Karpas-422 (cell line): ENCODE results near the gene UBE3D. TPM values are rescaled to one million over a fixed set of nuclear protein-coding genes. Genes with fewer than 3 reads are reported as not detected.
"Not testable (repeated sequence)": the region's sequence is repeated elsewhere in the genome, so short reads cannot be mapped to it uniquely, and the experiment has no call there.

Source experiments
- DNase-seq: peaks from one replicate; pipeline ENCODE4 v3.0.0-alpha.2; 2015
- H2AFZ ChIP-seq: fragments of 200-600 bp; sonication (generic); 2 replicates; pipeline ENCODE4 v1.6.1; 2014; ENCODE audit warnings: antibody characterized with exemption, low read length, mixed read lengths
- H3K27ac ChIP-seq: fragments of 200-600 bp; sonication (generic); 2 replicates; pipeline ENCODE4 v1.5.1; 2014; ENCODE audit warnings: mild to moderate bottlenecking, low read length, moderate library complexity
- H3K27me3 ChIP-seq: fragments of 200-600 bp; sonication (generic); 2 replicates; pipeline ENCODE4 v1.6.1; 2014; ENCODE audit warnings: low read length, mixed read lengths
- H3K36me3 ChIP-seq: fragments of 200-600 bp; sonication (generic); 2 replicates; pipeline ENCODE4 v1.6.1; 2014; ENCODE audit warnings: low read length, mixed read lengths; ENCODE audit not compliant: insufficient read depth
- H3K4me1 ChIP-seq: fragments of 200-600 bp; sonication (generic); 2 replicates; pipeline ENCODE4 v1.6.1; 2014; ENCODE audit warnings: mild to moderate bottlenecking, low read length, mixed read lengths
- H3K4me2 ChIP-seq: fragments of 200-600 bp; sonication (generic); 2 replicates; pipeline ENCODE4 v1.6.1; 2014; ENCODE audit warnings: low read length, low read depth, mild to moderate bottlenecking; ENCODE audit not compliant: poor library complexity, severe bottlenecking
- H3K4me3 ChIP-seq: fragments of 200-600 bp; sonication (generic); 2 replicates; pipeline ENCODE4 v1.5.1; 2014; ENCODE audit warnings: mild to moderate bottlenecking, antibody characterized with exemption, low read length, mixed read lengths
- H3K79me2 ChIP-seq: fragments of 200-600 bp; sonication (generic); 2 replicates; pipeline ENCODE4 v1.6.1; 2014; ENCODE audit warnings: mild to moderate bottlenecking, low read length, mixed read lengths
- H3K9ac ChIP-seq: fragments of 200-600 bp; sonication (generic); 2 replicates; pipeline ENCODE4 v1.6.0; 2014; ENCODE audit warnings: low read length
- H3K9me2 ChIP-seq: fragments of 200-600 bp; sonication (generic), shearing (Covaris generic); replicated peaks from 2 replicates; pipeline ENCODE4 v1.6.0; 2014; ENCODE audit warnings: mild to moderate bottlenecking, low read length, moderate library complexity; ENCODE audit not compliant: insufficient read depth
- H3K9me3 ChIP-seq: fragments of 300-700, 200-600 bp; sonication (generic); 2 replicates; pipeline ENCODE4 v1.6.1; 2014; ENCODE audit warnings: low read length, mixed read lengths
- H4K20me1 ChIP-seq: fragments of 200-600 bp; sonication (generic); 2 replicates; pipeline ENCODE4 v1.6.1; 2014; ENCODE audit warnings: mild to moderate bottlenecking, antibody characterized with exemption, low read length, low read depth; ENCODE audit not compliant: insufficient read depth
- total RNA-seq: library from RNA; depleted of rRNA; stranded (reverse); fragments of >200 nt; shearing (Covaris generic); gene quantifications from 2 replicates; pipeline ENCODE4 v1.2.3, GENCODE V29; 2014; ENCODE audit warnings: low replicate concordance

Gene UBE3D
- total RNA-seq, 1 experiment from 2014 or later: 25.1 TPM

DNA sequence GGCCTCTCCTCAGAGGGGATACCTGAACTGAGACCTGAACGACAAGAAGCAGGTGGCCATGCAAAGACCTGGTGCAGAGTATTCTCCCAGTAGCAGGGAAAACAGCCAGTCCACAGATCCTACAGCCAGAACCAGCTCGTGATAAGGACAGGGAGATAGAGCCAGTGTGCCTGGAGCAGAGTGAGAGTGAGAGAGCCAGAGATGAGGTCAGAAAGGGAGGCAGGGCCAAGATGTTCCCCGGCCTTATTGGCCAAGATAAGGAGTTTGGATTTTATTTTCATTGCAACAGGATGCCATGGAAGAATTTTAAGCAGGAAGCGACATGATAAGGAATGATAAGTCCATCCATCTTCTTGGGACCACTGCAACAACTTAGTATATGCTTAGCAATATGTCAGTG lies 111.8 kb downstream of the UBE3D start:
- Histone ChIP-seq H3K36me3 (no peaks in the 10 kb centered on the region), H3K9me3 (no peaks in the 10 kb centered on the region), H3K9ac (no peak overlapping the region), H3K27me3 (no peaks in the 10 kb centered on the region), H3K4me1 (peaks cover 37% of the 10 kb centered on the region), H3K9me2 (no peaks in the 10 kb centered on the region), H3K4me3 (no peak overlapping the region), H4K20me1 (no peaks in the 10 kb centered on the region), H2AFZ (no peak overlapping the region), H3K27ac (peak overlapping the region; percentile 90), H3K4me2 (peak overlapping the region; percentile 65), H3K79me2 (peaks cover 5% of the 10 kb centered on the region)
- no peak for DNase-seq

DNA sequence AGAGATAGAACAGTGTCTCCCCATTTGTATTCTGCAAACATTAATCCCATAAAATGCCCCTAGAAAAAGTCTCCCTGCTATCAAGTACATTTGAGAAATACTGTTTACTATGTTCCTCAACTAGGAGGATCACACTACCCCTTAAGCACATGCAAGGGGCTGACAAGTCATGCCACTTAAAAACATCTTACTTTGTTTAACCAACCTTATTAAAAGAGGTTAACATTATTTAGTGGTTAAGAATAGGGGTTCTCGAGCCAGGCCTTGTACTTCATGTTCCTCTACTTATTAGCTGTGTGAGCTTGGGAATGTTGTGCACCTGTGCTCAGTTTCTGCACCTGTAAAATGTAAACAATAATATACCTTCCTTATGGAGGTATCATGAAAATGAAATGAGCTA lies 113.7 kb downstream of the UBE3D start:
- Histone ChIP-seq H3K9ac (no peak overlapping the region), H3K4me3 (no peak overlapping the region), H3K36me3 (no peaks in the 10 kb centered on the region), H4K20me1 (no peaks in the 10 kb centered on the region), H2AFZ (no peak overlapping the region), H3K9me3 (no peaks in the 10 kb centered on the region), H3K79me2 (peaks cover 9% of the 10 kb centered on the region), H3K4me2 (no peak overlapping the region), H3K4me1 (peaks cover 28% of the 10 kb centered on the region), H3K27me3 (no peaks in the 10 kb centered on the region), H3K9me2 (no peaks in the 10 kb centered on the region), H3K27ac (no peak overlapping the region)
- DNase-seq: no peak

DNA sequence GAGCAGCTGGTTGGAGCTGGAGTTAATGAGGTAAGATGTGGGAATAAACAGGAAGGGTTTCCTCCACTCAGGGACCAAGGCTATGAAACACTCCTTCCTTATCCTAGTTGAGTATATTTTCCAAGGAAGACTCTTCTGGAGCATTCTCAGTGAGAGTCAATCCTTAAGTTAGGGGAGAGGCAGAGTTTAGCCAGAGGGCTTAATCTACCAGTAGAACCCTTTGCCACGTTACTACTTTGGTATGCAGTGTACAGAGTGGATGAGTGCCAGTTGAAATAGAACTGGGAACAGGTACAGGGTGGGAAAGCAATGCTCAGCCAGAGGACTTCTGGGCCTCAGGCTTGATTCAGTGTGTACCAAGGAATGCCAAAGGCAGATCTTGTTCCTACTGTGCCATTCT lies 114.3 kb downstream of the UBE3D start:
- Histone ChIP-seq H3K36me3 (peaks cover 2% of the 10 kb centered on the region), H3K27me3 (no peaks in the 10 kb centered on the region), H3K9me2 (no peaks in the 10 kb centered on the region), H3K4me3 (no peak overlapping the region), H3K4me1 (peaks cover 28% of the 10 kb centered on the region), H3K27ac (no peak overlapping the region), H2AFZ (no peak overlapping the region), H3K9me3 (no peaks in the 10 kb centered on the region), H3K9ac (no peak overlapping the region), H3K79me2 (peaks cover 11% of the 10 kb centered on the region), H4K20me1 (no peaks in the 10 kb centered on the region), H3K4me2 (no peak overlapping the region)
- no peak for DNase-seq

DNA sequence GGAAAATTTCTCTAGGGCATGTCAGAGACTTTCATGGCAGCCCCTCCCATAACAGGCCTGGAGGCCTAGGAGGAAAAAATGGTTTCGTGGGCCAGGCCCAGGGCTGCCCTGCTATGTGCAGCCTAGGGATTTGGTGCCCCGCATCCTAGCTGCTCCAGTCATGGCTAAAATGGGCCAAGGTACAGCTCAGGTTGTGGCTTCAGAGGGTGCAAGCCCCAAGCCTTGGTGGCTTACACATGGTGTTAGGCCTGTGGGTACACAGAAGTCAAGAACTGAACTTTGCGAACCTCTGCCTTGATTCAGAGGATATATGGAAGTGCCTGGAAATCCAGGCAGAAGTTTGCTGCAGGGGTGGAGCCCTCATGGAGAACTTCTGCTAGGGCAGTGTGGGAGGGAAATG lies 134.7 kb downstream of the UBE3D start:
- H3K9ac ChIP-seq, H2AFZ ChIP-seq, H4K20me1 ChIP-seq, H3K79me2 ChIP-seq, H3K9me2 ChIP-seq, H3K4me1 ChIP-seq, H3K27ac ChIP-seq, DNase-seq, H3K4me3 ChIP-seq, H3K27me3 ChIP-seq, H3K4me2 ChIP-seq: not testable (repeated sequence)
- Histone ChIP-seq H3K9me3 (peaks cover 21% of the 10 kb centered on the region), H3K36me3 (peaks cover 39% of the 10 kb centered on the region)

DNA sequence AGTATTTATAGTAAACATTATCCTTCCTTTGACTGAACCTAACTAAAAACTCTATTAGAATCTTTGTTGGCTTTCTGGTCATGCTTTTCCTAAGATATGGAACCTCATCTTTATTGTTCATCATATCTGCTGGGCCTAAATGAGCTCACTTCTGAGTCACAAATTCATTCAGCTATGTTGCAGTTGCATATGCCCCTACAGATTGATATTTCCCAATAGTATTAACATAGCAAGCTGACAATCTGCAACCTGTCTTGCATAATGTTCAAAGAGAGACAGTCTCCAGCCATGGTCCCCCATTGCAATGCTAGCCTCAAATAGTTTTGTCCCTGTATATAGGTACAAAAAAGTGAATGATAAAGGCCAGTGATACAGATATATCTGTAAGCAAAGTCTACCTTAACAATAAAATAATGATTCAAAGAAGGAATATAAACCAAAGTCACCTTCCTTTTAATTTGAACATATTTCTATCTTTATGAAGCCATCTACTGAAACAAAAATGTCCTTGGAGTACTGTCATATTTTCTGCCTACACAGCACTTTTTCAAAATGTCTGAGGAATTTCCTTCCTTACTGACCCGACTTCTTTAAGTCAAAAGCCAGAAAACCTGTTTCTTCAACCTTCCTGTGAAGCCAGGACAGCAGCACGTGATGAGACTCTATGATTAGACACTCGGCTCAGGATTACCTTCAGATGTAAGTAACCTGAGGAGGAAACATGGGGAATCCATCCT lies 140.7 kb downstream of the UBE3D start:
- Histone ChIP-seq H3K4me1 (no peaks in the 10 kb centered on the region), H4K20me1 (no peaks in the 10 kb centered on the region), H3K4me2 (no peak overlapping the region), H3K9ac (no peak overlapping the region), H3K79me2 (peaks cover 6% of the 10 kb centered on the region; the same call in 1 of the 2 replicates), H3K27ac (no peak overlapping the region), H3K36me3 (no peaks in the 10 kb centered on the region; the same call in 1 of the 2 replicates), H2AFZ (no peak overlapping the region), H3K9me3 (no peaks in the 10 kb centered on the region), H3K9me2 (no peaks in the 10 kb centered on the region), H3K4me3 (no peak overlapping the region), H3K27me3 (no peaks in the 10 kb centered on the region)
- no peak for DNase-seq

DNA sequence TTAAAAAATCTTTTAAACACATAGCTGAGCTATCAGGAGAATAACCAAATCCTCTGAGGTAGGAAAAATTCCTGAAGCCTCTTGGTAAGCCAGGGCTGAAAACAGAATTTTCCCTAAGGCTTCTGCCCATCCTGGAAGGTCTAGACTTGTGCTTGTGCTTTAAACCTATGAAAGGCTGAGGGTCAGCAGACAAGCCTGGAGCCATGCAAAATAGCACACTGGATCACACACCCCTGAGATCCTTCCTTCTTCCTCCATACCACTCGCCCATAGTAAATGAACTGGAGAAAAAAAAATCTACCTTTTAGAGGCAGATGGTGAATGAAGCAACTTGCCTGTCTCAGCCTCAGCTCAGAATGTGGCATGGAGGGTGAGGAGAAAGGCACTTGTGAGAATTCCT lies 144.4 kb downstream of the UBE3D start:
- no peaks in the 10 kb centered on the region for H3K36me3 ChIP-seq

DNA sequence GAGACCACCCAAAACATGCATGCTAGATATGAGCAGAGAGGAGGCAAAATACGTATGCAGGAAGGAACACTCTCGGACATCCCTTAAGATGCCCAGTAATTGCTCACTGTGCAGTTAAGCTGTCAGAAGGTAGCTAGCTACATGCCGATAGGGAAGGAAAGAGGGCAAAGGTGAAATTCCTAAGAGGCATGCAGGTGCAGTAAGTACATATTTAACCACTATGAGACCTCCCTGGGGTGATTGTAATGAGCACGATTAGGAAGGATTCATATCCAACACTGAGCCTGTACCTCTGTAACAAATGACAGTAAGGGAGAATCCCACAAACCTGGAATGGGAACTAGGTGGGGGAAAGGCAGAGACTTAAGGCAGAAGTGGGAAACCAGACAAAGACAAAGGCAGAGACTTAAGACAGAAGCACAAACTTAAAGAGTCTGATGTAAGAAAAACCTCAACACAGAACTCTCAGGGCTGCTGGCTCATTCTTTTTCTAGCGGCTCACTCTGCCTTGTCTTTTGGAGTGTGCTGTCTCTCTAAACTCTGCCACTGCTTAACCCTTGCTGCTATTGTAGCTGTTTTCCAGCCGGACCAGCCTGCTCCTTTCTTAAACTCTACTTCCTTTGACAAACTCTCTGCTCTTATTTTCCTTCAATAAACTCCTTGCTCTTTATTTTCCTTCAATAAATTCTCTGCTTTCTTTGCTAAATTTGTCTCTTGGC lies 148.1 kb downstream of the UBE3D start:
- Histone ChIP-seq H3K9me3 (no peaks in the 10 kb centered on the region), H3K4me2 (no peak overlapping the region), H3K36me3 (no peaks in the 10 kb centered on the region), H3K9me2 (no peaks in the 10 kb centered on the region), H3K9ac (no peak overlapping the region), H4K20me1 (no peaks in the 10 kb centered on the region), H3K4me1 (no peaks in the 10 kb centered on the region), H3K4me3 (no peak overlapping the region), H3K79me2 (peaks cover 6% of the 10 kb centered on the region; the same call in 1 of the 2 replicates), H3K27me3 (no peaks in the 10 kb centered on the region), H3K27ac (no peak overlapping the region), H2AFZ (no peak overlapping the region)
- DNase-seq: no peak

More for the DNA sequence above, 144.4 kb downstream of the UBE3D start:
- Histone ChIP-seq H3K4me3 (no peak overlapping the region), H3K79me2 (peaks cover 6% of the 10 kb centered on the region; the same call in 1 of the 2 replicates), H3K9me3 (no peaks in the 10 kb centered on the region), H2AFZ (no peak overlapping the region), H3K4me2 (no peak overlapping the region), H3K27ac (no peak overlapping the region), H3K9me2 (no peaks in the 10 kb centered on the region), H4K20me1 (no peaks in the 10 kb centered on the region), H3K9ac (no peak overlapping the region), H3K27me3 (no peaks in the 10 kb centered on the region), H3K4me1 (no peaks in the 10 kb centered on the region)
- no peak for DNase-seq

DNA sequence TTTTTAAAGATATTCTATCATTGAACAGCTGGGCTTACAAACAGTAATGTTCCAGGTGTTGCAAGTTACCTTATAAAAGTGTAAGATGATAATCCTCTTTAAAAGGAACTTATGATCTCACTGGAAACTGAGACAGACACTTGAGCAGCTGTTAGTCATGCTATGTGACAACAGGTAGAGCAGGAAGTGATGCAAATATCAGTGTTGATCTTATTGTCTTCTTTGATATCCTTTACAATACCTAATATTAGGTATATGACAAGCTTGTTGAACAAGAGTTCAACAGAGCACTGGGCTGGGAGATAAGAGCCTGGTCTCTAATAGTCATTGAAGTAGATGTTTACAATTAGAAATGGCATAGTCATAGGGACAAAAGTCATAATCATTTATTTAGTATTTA lies 150.0 kb downstream of the UBE3D start:
- Histone ChIP-seq H3K9me2 (no peaks in the 10 kb centered on the region), H3K79me2 (no peaks in the 10 kb centered on the region), H3K36me3 (no peaks in the 10 kb centered on the region), H3K9me3 (no peaks in the 10 kb centered on the region), H4K20me1 (no peaks in the 10 kb centered on the region), H3K4me2 (no peak overlapping the region), H3K27ac (no peak overlapping the region), H3K4me3 (no peak overlapping the region), H3K4me1 (no peaks in the 10 kb centered on the region), H3K9ac (no peak overlapping the region), H2AFZ (no peak overlapping the region), H3K27me3 (no peaks in the 10 kb centered on the region)
- DNase-seq: no peak
